Kidney (tissue), 14 donors: ENCODE results near the gene WDFY3. TPM values are rescaled to one million over a fixed set of nuclear protein-coding genes. Genes with fewer than 3 reads are reported as not detected.

Source experiments
- DNase-seq, 5 donors: peaks; one replicate each; pipeline ENCODE4 v3.0.0-alpha.2; 2013 to 2020
- FAIRE-seq: peaks from 2 replicates; lab custom pipeline; 2012; peaks lifted over from hg19 to GRCh38; lab: Jason Lieb, UNC
- H3K27ac ChIP-seq, 2 donors: one replicate each; pipeline ENCODE4 v1.7.0; 2013; ENCODE audit warnings: low read depth in 2 of 2, low read length in 2 of 2, inconsistent platforms in 1 of 2
- H3K27me3 ChIP-seq: one replicate; pipeline ENCODE4 v1.7.1; 2013; ENCODE audit warnings: low read length, inconsistent platforms; ENCODE audit not compliant: control insufficient read depth, insufficient read depth
- H3K36me3 ChIP-seq, 3 donors: one replicate each; pipeline versions ENCODE4 v1.7.0 to v1.7.1; 2013; ENCODE audit warnings: low read length in 3 of 3, control low read depth in 1 of 3, inconsistent platforms in 1 of 3; ENCODE audit not compliant: insufficient read depth in 3 of 3, control insufficient read depth in 2 of 3
- H3K4me1 ChIP-seq, 3 donors: one replicate each; pipeline versions ENCODE4 v1.7.0 to v1.7.1; 2013; ENCODE audit warnings: low read length in 3 of 3, inconsistent platforms in 1 of 3, low read depth in 1 of 3; ENCODE audit not compliant: control insufficient read depth in 2 of 3, insufficient read depth in 2 of 3
- H3K4me3 ChIP-seq, 3 donors: one replicate each; pipeline versions ENCODE4 v1.7.0 to v1.8.1; 2013; ENCODE audit warnings: low read length in 3 of 3, control low read depth in 1 of 3, inconsistent platforms in 1 of 3
- H3K9ac ChIP-seq, 3 donors: one replicate each; pipeline versions ENCODE4 v1.7.0 to v1.7.1; 2013; ENCODE audit warnings: low read length in 3 of 3, control low read depth in 1 of 3, inconsistent platforms in 1 of 3
- H3K9me3 ChIP-seq, 3 donors: one replicate each; pipeline versions ENCODE4 v1.7.0 to v1.7.1; 2013; ENCODE audit warnings: low read length in 3 of 3, control low read depth in 1 of 3, inconsistent platforms in 1 of 3; ENCODE audit not compliant: control insufficient read depth in 2 of 3, insufficient read depth in 1 of 3
- CTCF ChIP-seq: IDR thresholded peaks from 3 replicates; pipeline ENCODE4 v1.5.1; 2012; ENCODE audit warnings: mild to moderate bottlenecking, moderate library complexity, borderline replicate concordance; ENCODE audit not compliant: insufficient read depth; ENCODE audit errors: extremely low read depth
- intact Hi-C: fragments of 100-400 bp; cut with DNase I; formaldehyde crosslinking; loops from one replicate; pipeline ENCODE4 v1.11.1; 2022
- polyA plus RNA-seq: library from polyadenylated mRNA; stranded (reverse); fragments of 350-450 nt; fragmentation: Illumina TruSeq; extraction: RNeasy Lipid Tissue Mini Kit (QIAGEN cat#74804); gene quantifications from one replicate; pipeline ENCODE4 v1.2.3, GENCODE V29; 2014; ENCODE audit warnings: low read depth, low replicate concordance; ENCODE audit not compliant: insufficient read depth
- total RNA-seq: library from RNA; stranded (reverse); fragmentation: NEBNext Ultra II Directional; extraction: Animal tissue kit (Norgen Biotek cat#: 25700); gene quantifications from one replicate; pipeline ENCODE4 v1.2.1, GENCODE V29; 2021
- donor health status: control.
- donor health status: control.
- donor health status: control.
- donor health status: control.
- donor health status: control.
- donor health status: DM: yes; HTN: yes; CAD: no.
- donor health status: Normal renal cell carcinoma (clear cell type).

WDFY3 gene
- total and polyA plus RNA-seq, 2 donors from 2014 or later: 9.4 to 151 TPM

GRCh38 chr4:84877051-84877833, 89.2 kb downstream of the WDFY3 start:
- FAIRE-seq: no peak
- no peak for DNase-seq

GRCh38 chr4:84875636-84876371, 90.7 kb downstream of the WDFY3 start:
- DNase-seq: no peak
- TF ChIP-seq CTCF: no peak

More at GRCh38 chr4:84877051-84877833, 89.2 kb downstream of the WDFY3 start:
- H3K4me1 ChIP-seq: no peaks in the 10 kb centered on the region
- H3K9me3 ChIP-seq: no peaks in the 10 kb centered on the region
- intact Hi-C loops: no loop called here
- H3K4me3 ChIP-seq: no peak overlapping the region
- H3K27me3 ChIP-seq: no peaks in the 10 kb centered on the region
- no peak for TF ChIP-seq CTCF
- no peak overlapping the region for H3K9ac ChIP-seq
- no peak overlapping the region for H3K27ac ChIP-seq
- no peaks in the 10 kb centered on the region for H3K36me3 ChIP-seq

GRCh38 chr4:84874619-84875018, 91.9 kb downstream of the WDFY3 start:
- FAIRE-seq (no peak), DNase-seq (no peak)
- no peaks in the 10 kb centered on the region for H3K36me3 ChIP-seq
- no peak overlapping the region for H3K9ac ChIP-seq
- H3K9me3 ChIP-seq: no peaks in the 10 kb centered on the region
- TF ChIP-seq CTCF: no peak
- no peak overlapping the region for H3K4me3 ChIP-seq
- no peak overlapping the region for H3K27ac ChIP-seq
- no peaks in the 10 kb centered on the region for H3K27me3 ChIP-seq
- H3K4me1 ChIP-seq: no peaks in the 10 kb centered on the region
- intact Hi-C loops: no loop called here

More at GRCh38 chr4:84875636-84876371, 90.7 kb downstream of the WDFY3 start:
- intact Hi-C loops: no loop called here
- H3K36me3 ChIP-seq: no peaks in the 10 kb centered on the region
- H3K9me3 ChIP-seq: no peaks in the 10 kb centered on the region
- no peaks in the 10 kb centered on the region for H3K4me1 ChIP-seq
- no peak overlapping the region for H3K4me3 ChIP-seq
- no peak overlapping the region for H3K27ac ChIP-seq
- H3K27me3 ChIP-seq: no peaks in the 10 kb centered on the region
- H3K9ac ChIP-seq: no peak overlapping the region
- FAIRE-seq: no peak
